Vagina (tissue), 2 donors: Measurements from ENCODE around the gene NCOR2. TPM values are rescaled to one million over a fixed set of nuclear protein-coding genes. Genes with fewer than 3 reads are reported as not detected.
A peak's percentile ranks its signal among the peaks of the same experiment; 100 is the strongest.

Experiments used
- DNase-seq, 2 donors: peaks; one replicate each; pipeline ENCODE4 v3.0.0-alpha.2; 2017; ENCODE audit errors: extremely low spot score in 2 of 2
- H3K27ac ChIP-seq: fragments of 200-600 bp; sonication (generic); one replicate; pipeline ENCODE4 v1.5.1; 2019
- H3K27me3 ChIP-seq: fragments of 200-600 bp; sonication (generic); one replicate; pipeline ENCODE4 v1.5.1; 2019
- H3K36me3 ChIP-seq, 2 donors: fragments of 200-600 bp; sonication (generic); one replicate each; pipeline ENCODE4 v1.5.1; 2017 to 2019
- H3K4me1 ChIP-seq: fragments of 200-600 bp; sonication (generic); one replicate; pipeline ENCODE4 v1.5.1; 2019
- H3K4me3 ChIP-seq, 2 donors: fragments of 200-600 bp; sonication (generic); 1 replicate in 1 of 2; 2 replicates in 1 of 2; pipeline ENCODE4 v1.5.1; 2016 to 2019
- H3K9me3 ChIP-seq: fragments of 200-600 bp; sonication (generic); one replicate; pipeline ENCODE4 v1.5.1; 2019
- CTCF ChIP-seq, 3 experiments: fragments of 450-650 bp in 2 of 3; fragments of 200-600 bp in 1 of 3; sonication (generic) in 1 of 3; IDR thresholded peaks; one replicate each; pipeline ENCODE4 v1.5.1; 2017 to 2019; ENCODE audit warnings: antibody characterized with exemption in 3 of 3, mild to moderate bottlenecking in 2 of 3, moderate library complexity in 2 of 3
- POLR2A ChIP-seq, 2 donors: fragments of 450-650 bp; IDR thresholded peaks; one replicate each; pipeline ENCODE4 v1.6.1; 2017; ENCODE audit warnings: antibody characterized with exemption in 2 of 2, mild to moderate bottlenecking in 2 of 2, moderate library complexity in 2 of 2
- POLR2AphosphoS5 ChIP-seq, 2 donors: sonication (generic); formaldehyde crosslinking; IDR thresholded peaks; one replicate each; pipeline ENCODE4 v1.9.0; 2017; ENCODE audit warnings: antibody characterized with exemption in 2 of 2, mild to moderate bottlenecking in 2 of 2, low read depth in 1 of 2; ENCODE audit not compliant: insufficient read depth in 1 of 2
- intact Hi-C: fragments of 100-400 bp; cut with DNase I; formaldehyde crosslinking; loops from one replicate; pipeline ENCODE4 v1.15.1; 2023
- total RNA-seq: library from RNA; depleted of rRNA; stranded (reverse); fragments of >200 nt; gene quantifications from one replicate; pipeline ENCODE4 v1.2.3, GENCODE V29; 2016

Gene NCOR2
- total RNA-seq, 1 donor from 2014 or later, result 120 TPM

- Histone ChIP-seq H3K9me3 (no peaks in the 10 kb centered on the region), H3K27me3 (no peaks in the 10 kb centered on the region), H3K4me1 (peaks cover 21% of the 10 kb centered on the region), H3K36me3 (no peaks in the 10 kb centered on the region), H3K27ac (no peak overlapping the region), H3K4me3 (no peak overlapping the region)
- no peak for TF ChIP-seq POLR2A (IDR thresholded peaks at IDR 0.05)
- no peak for TF ChIP-seq POLR2AphosphoS5 (IDR thresholded peaks at IDR 0.05; ENCODE audit: insufficient read depth in 1 of 2, low read depth in 1 of 2)
- no peak for TF ChIP-seq CTCF (IDR thresholded peaks at IDR 0.05)
- intact Hi-C loops, result no loop called here
- DNase-seq, result no peak
Observed at GRCh38 chr12:124592481-124593160, 25.2 kb upstream of the NCOR2 start.

DNA sequence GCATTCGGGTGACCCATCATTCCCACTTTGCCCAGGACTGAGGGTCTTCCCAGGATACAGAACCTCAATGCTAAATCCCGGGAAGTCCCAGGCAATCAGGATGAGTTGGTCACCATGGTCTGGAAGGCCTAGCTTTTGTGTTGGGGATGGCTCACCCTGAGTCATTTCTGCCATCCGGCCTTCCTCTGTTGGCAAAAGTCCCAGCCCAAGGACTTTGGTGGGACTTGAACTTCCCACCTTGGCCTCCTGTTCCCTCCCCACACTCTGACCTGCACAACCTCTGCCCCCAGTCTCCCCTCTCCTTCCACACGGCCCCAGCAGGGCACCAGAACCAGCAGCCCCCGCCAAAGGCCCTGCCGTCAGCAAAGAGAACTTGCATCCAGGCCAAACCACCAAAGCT, 24.6 kb upstream of the NCOR2 start:
- H3K27me3 ChIP-seq, result no peaks in the 10 kb centered on the region
- no peak overlapping the region for H3K27ac ChIP-seq
- H3K36me3 ChIP-seq, result no peaks in the 10 kb centered on the region
- TF ChIP-seq CTCF (IDR thresholded peaks at IDR 0.05) (no peak), POLR2AphosphoS5 (IDR thresholded peaks at IDR 0.05; ENCODE audit: insufficient read depth in 1 of 2, low read depth in 1 of 2) (no peak), POLR2A (IDR thresholded peaks at IDR 0.05) (no peak)
- H3K9me3 ChIP-seq, result no peaks in the 10 kb centered on the region
- DNase-seq, result no peak
- H3K4me1 ChIP-seq, result peaks cover 21% of the 10 kb centered on the region
- no peak overlapping the region for H3K4me3 ChIP-seq
- intact Hi-C loops, result no loop called here

DNA sequence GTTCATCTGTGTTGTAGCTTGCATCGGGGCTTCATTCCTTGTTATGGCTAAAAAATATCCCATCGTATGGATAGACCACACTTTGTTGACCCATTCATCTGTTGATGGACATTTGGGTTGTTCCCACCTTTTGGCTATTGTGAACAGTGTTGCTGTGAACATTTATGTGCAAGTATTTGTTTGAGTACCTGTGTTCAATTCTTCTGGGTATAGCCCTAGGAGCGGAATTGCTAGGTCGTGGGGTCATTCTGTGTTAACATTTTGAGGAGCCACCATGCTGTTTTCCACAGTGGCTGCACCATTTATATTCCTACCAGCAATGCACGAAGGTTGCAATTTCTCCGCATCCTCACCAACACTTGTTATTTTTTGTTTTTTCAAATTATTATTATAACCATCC, 23.0 kb upstream of the NCOR2 start:
- TF ChIP-seq POLR2A (IDR thresholded peaks at IDR 0.05), result no peak
- TF ChIP-seq CTCF (IDR thresholded peaks at IDR 0.05), result no peak
- no peak for TF ChIP-seq POLR2AphosphoS5 (IDR thresholded peaks at IDR 0.05; ENCODE audit: insufficient read depth in 1 of 2, low read depth in 1 of 2)
- H3K9me3 ChIP-seq, result no peaks in the 10 kb centered on the region
- no peaks in the 10 kb centered on the region for H3K36me3 ChIP-seq
- peaks cover 21% of the 10 kb centered on the region for H3K4me1 ChIP-seq
- no peak overlapping the region for H3K4me3 ChIP-seq
- no peak for DNase-seq
- H3K27me3 ChIP-seq, result no peaks in the 10 kb centered on the region
- intact Hi-C loops, result no loop called here
- no peak overlapping the region for H3K27ac ChIP-seq

DNA sequence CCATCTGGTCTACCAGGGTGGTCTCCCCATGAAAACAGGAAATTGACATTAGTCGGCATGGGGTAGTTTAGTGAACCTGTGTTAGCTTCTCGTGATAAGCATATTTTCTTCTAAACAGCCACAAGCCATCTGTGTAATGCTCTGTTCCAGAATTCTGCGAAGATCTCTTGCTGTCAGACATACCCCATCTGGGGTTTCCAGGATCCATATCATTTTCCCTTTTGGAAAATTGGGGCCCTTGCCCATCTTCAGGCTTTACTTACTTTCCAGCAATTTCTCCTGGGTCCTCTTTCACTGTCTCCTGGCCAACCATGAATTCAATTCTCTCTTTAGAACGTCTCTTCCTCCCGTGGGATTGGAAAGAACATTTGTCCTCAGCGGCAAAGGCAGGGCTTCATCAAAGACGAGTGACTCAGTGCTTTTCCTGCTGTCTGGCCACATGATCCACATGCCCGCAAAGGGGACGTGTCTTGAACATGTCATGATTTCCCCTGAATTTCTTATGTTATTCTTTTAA, 21.4 kb upstream of the NCOR2 start:
- Histone ChIP-seq H3K4me3 (no peak overlapping the region), H3K27ac (peak overlapping the region; percentile 59), H3K27me3 (no peaks in the 10 kb centered on the region), H3K9me3 (no peaks in the 10 kb centered on the region), H3K36me3 (no peaks in the 10 kb centered on the region), H3K4me1 (peaks cover 21% of the 10 kb centered on the region)
- intact Hi-C loops, result no loop called here
- TF ChIP-seq CTCF (IDR thresholded peaks at IDR 0.05) (no peak), POLR2AphosphoS5 (IDR thresholded peaks at IDR 0.05; ENCODE audit: insufficient read depth in 1 of 2, low read depth in 1 of 2) (peak in 1 of 2 donors; percentile 59), POLR2A (IDR thresholded peaks at IDR 0.05) (no peak)
- no peak for DNase-seq

DNA sequence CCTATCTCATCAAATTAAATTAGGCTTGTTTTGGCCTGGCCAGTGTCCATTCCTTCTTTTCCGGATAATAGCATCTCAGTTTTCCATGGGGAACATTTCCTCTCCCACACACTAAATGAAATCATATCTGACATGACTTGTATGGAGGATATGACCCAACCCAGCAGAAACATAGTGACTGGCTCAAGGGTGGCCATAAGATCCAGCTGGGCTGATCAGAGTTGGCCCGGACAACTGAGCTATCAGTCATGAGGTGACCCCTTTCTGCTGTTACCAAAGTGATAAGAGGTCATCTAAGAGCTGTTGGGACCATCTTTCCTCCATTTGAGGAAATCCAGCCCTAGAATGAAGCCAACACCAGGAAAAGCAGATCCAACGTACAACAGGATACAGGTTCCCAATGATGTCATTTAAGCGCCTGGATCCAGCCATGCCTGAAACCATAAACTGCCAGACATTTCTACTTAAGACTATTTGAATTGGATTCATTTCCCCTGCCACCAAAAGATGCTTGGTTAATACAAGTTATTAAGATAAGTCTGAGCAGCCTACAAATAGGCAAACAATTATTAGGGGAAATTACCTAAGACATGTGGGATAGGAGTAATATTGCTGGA, 20.7 kb upstream of the NCOR2 start:
- Histone ChIP-seq H3K27ac (peak overlapping the region; percentile 59), H3K27me3 (no peaks in the 10 kb centered on the region), H3K4me1 (peaks cover 21% of the 10 kb centered on the region), H3K9me3 (no peaks in the 10 kb centered on the region), H3K4me3 (no peak overlapping the region), H3K36me3 (no peaks in the 10 kb centered on the region)
- TF ChIP-seq POLR2AphosphoS5 (IDR thresholded peaks at IDR 0.05; ENCODE audit: insufficient read depth in 1 of 2, low read depth in 1 of 2), result no peak
- TF ChIP-seq CTCF (IDR thresholded peaks at IDR 0.05), result no peak
- no peak for TF ChIP-seq POLR2A (IDR thresholded peaks at IDR 0.05)
- DNase-seq, result no peak
- intact Hi-C loops, result no loop called here
